NCI-H2029 treated with DMSO at 0.1 percent for 48 hours (cell line): ENCODE results near the gene IGDCC3.

ENCODE experiments used
- DNase-seq: peaks from one replicate; lab custom pipeline; 2025; lab: John Stamatoyannopoulos, UW

IGDCC3 gene

GRCh38 chr15:65377976-65378366 lies at the start of gene IGDCC3:
IGDCC3 (minus strand) TSS chr15:65378002; CDS start chr15:65377788, 214 bp downstream.
- DNase-seq: no peak

- DNase-seq: no peak
Observed at GRCh38 chr15:65426216-65426853, 48.5 kb upstream of the IGDCC3 start.

- no peak for DNase-seq
Observed at GRCh38 chr15:65424683-65425082, 46.9 kb upstream of the IGDCC3 start.

- no peak for DNase-seq
Observed at GRCh38 chr15:65423976-65424679, 46.3 kb upstream of the IGDCC3 start.

GRCh38 chr15:65423150-65423975 lies 45.6 kb upstream of the IGDCC3 start:
- DNase-seq: no peak

GRCh38 chr15:65421360-65422215 lies 43.8 kb upstream of the IGDCC3 start:
- DNase-seq: no peak

GRCh38 chr15:65420975-65421359 lies 43.2 kb upstream of the IGDCC3 start:
- DNase-seq: no peak

GRCh38 chr15:65418596-65418995 lies 40.8 kb upstream of the IGDCC3 start:
- no peak for DNase-seq

GRCh38 chr15:65416845-65417416 lies 39.1 kb upstream of the IGDCC3 start:
- no peak for DNase-seq

- no peak for DNase-seq
Observed at GRCh38 chr15:65414841-65415621, 37.2 kb upstream of the IGDCC3 start.

- no peak for DNase-seq
Observed at GRCh38 chr15:65413760-65414144, 36.0 kb upstream of the IGDCC3 start.

GRCh38 chr15:65413051-65413759 lies 35.4 kb upstream of the IGDCC3 start:
- no peak for DNase-seq

- DNase-seq: no peak
Observed at GRCh38 chr15:65412556-65412955, 34.8 kb upstream of the IGDCC3 start.

- no peak for DNase-seq
Observed at GRCh38 chr15:65411465-65412071, 33.8 kb upstream of the IGDCC3 start.

- DNase-seq: no peak
Observed at GRCh38 chr15:65410972-65411371, 33.2 kb upstream of the IGDCC3 start.

GRCh38 chr15:65410036-65410435 lies 32.2 kb upstream of the IGDCC3 start:
- DNase-seq: no peak

- DNase-seq: no peak
Observed at GRCh38 chr15:65409036-65409631, 31.3 kb upstream of the IGDCC3 start.

GRCh38 chr15:65408324-65409035 lies 30.7 kb upstream of the IGDCC3 start:
- no peak for DNase-seq
